GM12865 (cell line): Measurements from ENCODE around the gene MPZL1.
A peak's percentile ranks its signal among the peaks of the same experiment; 100 is the strongest.

Experiments
- DNase-seq: peaks from one replicate; pipeline ENCODE4 v3.0.0; 2010; ENCODE audit warnings: low read depth
- H3K4me3 ChIP-seq: 2 replicates; pipeline ENCODE4 v1.5.1; 2011; ENCODE audit warnings: mild to moderate bottlenecking, low read depth, low read length, control low read depth
- TF ChIP-seq, protein P1 (sequence below): IDR thresholded peaks from 2 replicates; pipeline ENCODE4 v1.5.1; 2011; ENCODE audit warnings: low read length, control low read depth, low read depth, inconsistent platforms; ENCODE audit not compliant: insufficient read depth; ENCODE audit errors: missing control alignments

Gene MPZL1

DNA sequence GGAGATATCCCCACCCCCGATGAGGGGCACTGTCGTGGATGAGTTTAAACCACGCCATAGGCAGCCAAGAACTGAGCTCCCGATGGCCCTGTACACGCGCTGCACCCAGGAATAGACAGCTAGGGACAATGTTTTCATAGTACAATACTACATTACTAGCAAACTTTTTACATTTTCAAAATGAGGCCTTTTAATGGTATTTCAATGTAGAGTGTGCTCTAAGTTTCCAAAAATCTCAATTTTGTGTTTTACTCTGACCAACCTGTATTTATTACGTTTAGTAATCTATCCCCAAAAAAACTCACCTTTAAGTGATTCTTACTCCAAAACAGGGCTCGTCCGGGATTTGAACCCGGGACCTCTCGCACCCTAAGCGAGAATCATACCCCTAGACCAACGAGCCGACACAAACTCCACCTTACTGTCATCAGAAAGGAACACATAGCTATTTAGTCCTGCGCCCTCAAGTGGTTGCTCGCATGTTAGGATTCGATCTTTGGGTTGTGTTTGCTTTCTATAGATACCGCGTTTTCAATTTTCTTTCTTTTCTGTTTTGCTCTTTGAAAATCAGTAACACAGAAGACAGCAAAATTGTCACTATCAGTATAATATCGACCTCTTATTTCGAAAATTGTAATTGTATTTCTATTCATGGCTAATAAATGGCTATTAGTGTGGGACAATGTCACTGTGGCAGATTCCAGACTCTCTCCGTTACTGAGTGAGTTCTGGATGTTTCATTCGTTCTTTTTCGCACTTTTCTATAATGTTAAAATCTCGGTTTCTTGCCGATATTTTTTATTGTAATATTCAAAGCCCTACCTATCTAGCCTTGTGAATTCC is 6.4 kb upstream of the MPZL1 start:
- TF ChIP-seq, protein P1, sequence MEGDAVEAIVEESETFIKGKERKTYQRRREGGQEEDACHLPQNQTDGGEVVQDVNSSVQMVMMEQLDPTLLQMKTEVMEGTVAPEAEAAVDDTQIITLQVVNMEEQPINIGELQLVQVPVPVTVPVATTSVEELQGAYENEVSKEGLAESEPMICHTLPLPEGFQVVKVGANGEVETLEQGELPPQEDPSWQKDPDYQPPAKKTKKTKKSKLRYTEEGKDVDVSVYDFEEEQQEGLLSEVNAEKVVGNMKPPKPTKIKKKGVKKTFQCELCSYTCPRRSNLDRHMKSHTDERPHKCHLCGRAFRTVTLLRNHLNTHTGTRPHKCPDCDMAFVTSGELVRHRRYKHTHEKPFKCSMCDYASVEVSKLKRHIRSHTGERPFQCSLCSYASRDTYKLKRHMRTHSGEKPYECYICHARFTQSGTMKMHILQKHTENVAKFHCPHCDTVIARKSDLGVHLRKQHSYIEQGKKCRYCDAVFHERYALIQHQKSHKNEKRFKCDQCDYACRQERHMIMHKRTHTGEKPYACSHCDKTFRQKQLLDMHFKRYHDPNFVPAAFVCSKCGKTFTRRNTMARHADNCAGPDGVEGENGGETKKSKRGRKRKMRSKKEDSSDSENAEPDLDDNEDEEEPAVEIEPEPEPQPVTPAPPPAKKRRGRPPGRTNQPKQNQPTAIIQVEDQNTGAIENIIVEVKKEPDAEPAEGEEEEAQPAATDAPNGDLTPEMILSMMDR = peak; percentile 94
- peak; percentile 94 for DNase-seq
- H3K4me3 ChIP-seq = peak overlapping the region; percentile 88

DNA sequence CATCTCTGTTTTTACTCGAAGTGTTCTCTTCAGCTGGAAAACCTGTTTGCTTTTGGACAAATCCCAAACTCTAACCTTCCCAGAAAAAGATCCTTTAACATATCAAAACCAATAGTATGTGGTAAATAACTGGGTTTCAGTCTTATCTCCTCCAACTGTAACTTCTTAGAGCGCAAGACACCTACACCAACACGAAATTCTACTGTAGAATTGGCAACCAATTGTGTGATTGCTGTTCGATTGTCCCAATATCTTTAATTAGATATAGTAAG is 5.8 kb upstream of the MPZL1 start:
- TF ChIP-seq, protein P1 = no peak
- peak overlapping the region; percentile 88 for H3K4me3 ChIP-seq
- DNase-seq = no peak

DNA sequence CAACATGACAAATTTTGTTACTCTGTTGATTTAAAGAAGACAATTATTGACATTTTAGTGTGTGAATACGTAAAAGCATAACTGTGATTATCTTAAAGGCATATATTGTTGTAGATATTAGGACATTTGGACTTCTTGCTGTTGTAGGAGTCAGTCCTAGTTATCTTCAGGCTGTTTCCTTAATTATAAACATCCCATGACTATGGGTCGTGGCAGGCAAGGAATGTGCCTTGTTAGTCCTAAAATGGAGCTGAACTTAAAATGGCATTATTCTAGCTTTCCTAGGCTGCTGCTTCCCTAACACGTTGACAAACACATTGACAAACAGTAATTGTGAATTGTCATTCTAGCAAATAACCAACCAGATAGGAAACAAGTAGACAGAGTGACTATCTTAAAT is 4.4 kb upstream of the MPZL1 start:
- TF ChIP-seq, protein P1 = no peak
- no peak overlapping the region for H3K4me3 ChIP-seq
- no peak for DNase-seq

DNA sequence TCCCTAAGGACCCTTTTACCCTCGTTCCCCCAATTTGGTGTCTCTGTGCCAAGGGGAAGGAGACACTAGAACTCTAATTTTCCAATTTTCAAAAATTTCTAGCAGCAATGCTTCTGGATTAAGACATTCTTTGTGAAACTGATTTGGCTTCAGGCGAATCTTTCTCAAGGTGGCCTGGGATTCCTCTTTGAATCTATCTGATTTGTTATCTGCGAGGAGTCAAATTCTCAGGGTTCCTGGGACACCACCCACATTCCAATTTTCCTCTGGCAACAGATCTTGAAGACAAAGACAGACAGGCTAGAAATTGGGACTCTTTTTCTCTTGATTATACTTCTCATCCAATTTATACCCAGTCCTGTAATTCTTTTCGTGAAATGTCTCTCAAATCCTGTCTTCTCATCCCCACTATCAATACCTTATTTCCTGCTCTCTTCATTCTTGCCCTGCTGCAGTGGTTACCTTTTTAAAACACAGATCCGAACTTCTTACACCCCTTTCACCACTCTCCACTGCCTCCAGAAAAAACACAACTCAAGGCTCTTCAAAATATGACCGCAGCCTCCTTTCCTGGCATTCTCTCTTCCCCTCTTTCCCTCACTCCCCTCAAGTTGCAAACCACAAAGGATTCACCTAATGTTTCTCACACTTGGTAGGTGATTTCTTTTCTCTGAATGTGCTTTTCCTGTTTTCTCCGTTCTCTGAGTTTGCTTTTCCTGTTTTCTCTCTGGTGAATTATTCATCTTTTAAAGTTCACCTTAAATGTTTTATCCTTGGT is 2.7 kb upstream of the MPZL1 start:
- no peak for DNase-seq
- TF ChIP-seq, protein P1 = no peak
- H3K4me3 ChIP-seq = peak overlapping the region; percentile 79

DNA sequence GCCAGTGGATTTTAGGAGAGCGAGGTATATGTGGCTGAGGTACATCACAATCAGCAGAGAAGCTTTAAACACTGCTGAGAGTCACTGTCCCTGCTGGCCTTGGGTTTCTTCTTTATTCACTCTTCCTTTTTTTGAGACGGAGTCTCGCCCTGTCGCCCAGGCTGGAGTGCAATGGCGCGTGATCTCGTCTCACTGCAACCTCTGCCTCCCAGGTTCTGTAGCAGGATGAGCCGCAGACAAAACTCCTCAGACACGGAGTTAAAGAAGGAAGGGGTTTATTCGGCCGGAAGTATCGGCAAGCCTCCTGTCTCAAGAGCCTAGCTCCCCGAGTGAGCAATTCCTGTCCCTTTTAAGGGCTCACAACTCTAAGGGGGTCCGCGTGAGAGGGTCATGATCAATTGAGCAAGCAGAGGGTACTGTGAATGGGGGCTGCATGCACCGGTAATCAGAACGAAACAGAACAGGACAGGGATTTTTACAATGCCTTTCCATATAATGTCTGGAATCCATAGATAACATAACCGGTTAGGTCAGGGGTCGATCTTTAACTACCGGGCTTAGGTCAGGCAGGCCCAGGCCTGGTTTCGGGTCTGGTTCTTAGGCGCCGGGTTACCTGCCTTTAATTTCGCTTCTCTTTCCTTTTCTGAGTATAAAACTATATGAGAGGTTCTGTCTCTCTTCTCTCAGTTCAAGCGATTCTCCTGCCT is 1.9 kb upstream of the MPZL1 start:
- H3K4me3 ChIP-seq = peak overlapping the region; percentile 79
- peak; percentile 77 for DNase-seq

DNA sequence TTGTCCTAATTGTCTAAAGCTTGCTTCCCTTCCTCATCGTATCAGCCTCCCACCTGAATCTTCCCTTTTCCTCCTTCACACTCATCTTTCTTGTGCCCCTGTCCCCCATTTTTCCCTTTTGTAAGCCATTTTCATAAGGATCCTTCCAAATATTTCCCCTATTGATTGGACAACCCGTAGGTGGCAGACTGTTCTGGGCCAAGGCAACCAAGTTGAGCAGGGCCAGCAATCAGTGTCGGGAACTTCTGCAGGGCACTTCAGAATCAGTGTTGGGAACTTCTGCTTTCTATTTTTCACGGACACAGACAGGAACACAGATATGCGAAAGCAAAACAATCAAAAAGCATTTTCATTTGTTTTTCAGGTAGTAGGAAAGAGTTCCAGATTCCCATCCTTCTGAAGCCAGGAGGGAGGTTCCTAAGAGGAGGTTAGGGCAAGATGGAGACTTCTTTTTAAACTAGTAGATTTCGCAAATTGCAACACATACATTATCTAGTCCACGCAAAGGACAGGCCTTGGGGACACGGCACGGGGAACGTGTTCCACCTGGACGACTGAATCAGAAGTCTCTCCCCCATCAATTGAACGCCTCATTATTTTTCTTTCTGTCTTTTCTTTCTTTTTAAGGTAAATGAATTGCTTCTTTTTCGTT is 691 bp upstream of the MPZL1 start:
- peak overlapping the region; percentile 79 for H3K4me3 ChIP-seq
- peak; percentile 68 for DNase-seq
- TF ChIP-seq, protein P1 = peak; percentile 23
